WTC11 (cell line): ENCODE measurements around the gene HNF1A. TPM values are rescaled to one million over a fixed set of nuclear protein-coding genes. Genes with fewer than 3 reads are reported as not detected.

ENCODE experiments used
- ATAC-seq: fragments of 200-7000 bp; cut with Tn5 transposase; 2 replicates; pipeline ENCODE4 v1.10.0; 2021; ENCODE audit warnings: mild to moderate bottlenecking, moderate library complexity
- CTCF ChIA-PET: fragments of 300-600 bp; sonication (Branson Sonifier 250); formaldehyde crosslinking; loops from one replicate; lab custom pipeline; 2021; ENCODE audit warnings: antibody characterized with exemption; lab: Charles Lee
- POLR2A ChIA-PET: fragments of 350-600 bp; sonication (Branson Sonifier 250); formaldehyde crosslinking; loops from one replicate; lab custom pipeline; 2021; ENCODE audit warnings: antibody characterized with exemption; lab: Charles Lee
- DNase-seq: peaks from one replicate; pipeline ENCODE4 v3.0.0; 2021; ENCODE audit warnings: low spot score
- H3K27ac Mint-ChIP-seq: 2 replicates; pipeline ENCODE4 v1.8.0; 2021; ENCODE audit warnings: mixed read lengths
- H3K27me3 Mint-ChIP-seq: 2 replicates; pipeline ENCODE4 v1.8.0; 2021; ENCODE audit warnings: low read depth, mild to moderate bottlenecking, moderate library complexity, mixed read lengths
- H3K36me3 Mint-ChIP-seq: 2 replicates; pipeline ENCODE4 v1.8.0; 2021; ENCODE audit warnings: mixed read lengths
- H3K4me1 Mint-ChIP-seq: 2 replicates; pipeline ENCODE4 v1.8.0; 2022; ENCODE audit warnings: mixed read lengths
- H3K4me3 Mint-ChIP-seq: 2 replicates; pipeline ENCODE4 v1.8.0; 2021; ENCODE audit warnings: mild to moderate bottlenecking, moderate library complexity, mixed read lengths
- H3K9me3 Mint-ChIP-seq: 2 replicates; pipeline ENCODE4 v1.8.0; 2021; ENCODE audit warnings: mixed read lengths
- CREB1 ChIP-seq: sonication (generic); formaldehyde crosslinking; IDR thresholded peaks from 2 replicates; pipeline ENCODE4 v1.8.0; 2023; ENCODE audit warnings: mild to moderate bottlenecking, missing genetic modification reagents
- ESRRA ChIP-seq: sonication (generic); formaldehyde crosslinking; IDR thresholded peaks from 2 replicates; pipeline ENCODE4 v1.8.1; 2022; ENCODE audit warnings: mild to moderate bottlenecking, missing genetic modification reagents, borderline replicate concordance
- FOXK1 ChIP-seq: sonication (generic); formaldehyde crosslinking; IDR thresholded peaks from 2 replicates; pipeline ENCODE4 v1.8.0; 2022; ENCODE audit warnings: mild to moderate bottlenecking, moderate library complexity, missing genetic modification reagents
- GTF2I ChIP-seq: fragments of 250-450 bp; sonication (Bioruptor Pico); conservative IDR thresholded peaks from 2 replicates; pipeline ENCODE4 v1.4.0; 2021; ENCODE audit warnings: mild to moderate bottlenecking
- HMGA2 ChIP-seq: fragments of 250-450 bp; sonication (Bioruptor Pico); IDR thresholded peaks from 2 replicates; pipeline ENCODE4 v1.4.0; 2021; ENCODE audit warnings: mild to moderate bottlenecking, moderate library complexity
- NFE2L1 ChIP-seq: sonication (generic); formaldehyde crosslinking; IDR thresholded peaks from 2 replicates; pipeline ENCODE4 v1.8.1; 2023; ENCODE audit warnings: missing genetic modification reagents
- OVOL2 ChIP-seq: fragments of 250-450 bp; sonication (Bioruptor Pico); IDR thresholded peaks from 2 replicates; pipeline ENCODE4 v1.9.0; 2021; ENCODE audit warnings: mild to moderate bottlenecking, borderline replicate concordance
- SMAD4 ChIP-seq: sonication (generic); formaldehyde crosslinking; IDR thresholded peaks from 2 replicates; pipeline ENCODE4 v1.8.0; 2022; ENCODE audit warnings: mild to moderate bottlenecking, missing genetic modification reagents
- SP1 ChIP-seq: sonication (generic); formaldehyde crosslinking; conservative IDR thresholded peaks from 2 replicates; pipeline ENCODE4 v1.8.1; 2022; ENCODE audit warnings: missing genetic modification reagents
- TEAD1 ChIP-seq: sonication (generic); formaldehyde crosslinking; IDR thresholded peaks from 2 replicates; pipeline ENCODE4 v1.8.0; 2022; ENCODE audit warnings: mild to moderate bottlenecking, missing genetic modification reagents
- ZNF138 ChIP-seq: sonication (generic); formaldehyde crosslinking; conservative IDR thresholded peaks from 2 replicates; pipeline ENCODE4 v1.8.1; 2022; ENCODE audit warnings: mild to moderate bottlenecking, moderate library complexity, missing genetic modification reagents
- total RNA-seq: library from RNA; stranded (reverse); gene quantifications from 3 replicates; pipeline ENCODE4 v1.2.3, GENCODE V29; 2021
- TF ChIP-seq, protein P1 (sequence below): sonication (generic); formaldehyde crosslinking; IDR thresholded peaks from 2 replicates; pipeline ENCODE4 v1.8.1; 2023; ENCODE audit warnings: mild to moderate bottlenecking, missing genetic modification reagents, moderate library complexity
- TF ChIP-seq, protein P2 (sequence below): sonication (generic); formaldehyde crosslinking; IDR thresholded peaks from 2 replicates; pipeline ENCODE4 v1.8.1; 2023; ENCODE audit warnings: mild to moderate bottlenecking, missing genetic modification reagents
- TF ChIP-seq, protein P3 (sequence below): fragments of 250-450 bp; sonication (Bioruptor Pico); IDR thresholded peaks from 2 replicates; pipeline ENCODE4 v1.9.0; 2021; ENCODE audit warnings: mild to moderate bottlenecking
- TF ChIP-seq, protein P4 (sequence below): sonication (generic); formaldehyde crosslinking; IDR thresholded peaks from 2 replicates; pipeline ENCODE4 v1.8.0; 2022; ENCODE audit warnings: mild to moderate bottlenecking, missing genetic modification reagents
- TF ChIP-seq, protein P5 (sequence below): sonication (generic); formaldehyde crosslinking; IDR thresholded peaks from 2 replicates; pipeline ENCODE4 v1.8.0; 2022; ENCODE audit warnings: mild to moderate bottlenecking, missing genetic modification reagents
- TF ChIP-seq, protein P6 (sequence below): sonication (generic); formaldehyde crosslinking; IDR thresholded peaks from 2 replicates; pipeline ENCODE4 v1.8.0; 2023; ENCODE audit warnings: missing genetic modification reagents, mild to moderate bottlenecking, borderline replicate concordance
- TF ChIP-seq, protein P7 (sequence below): sonication (generic); formaldehyde crosslinking; IDR thresholded peaks from 2 replicates; pipeline ENCODE4 v1.8.1; 2023; ENCODE audit warnings: mild to moderate bottlenecking, missing genetic modification reagents, borderline replicate concordance
- TF ChIP-seq, protein P8 (sequence below): sonication (generic); formaldehyde crosslinking; IDR thresholded peaks from 2 replicates; pipeline ENCODE4 v1.8.1; 2023; ENCODE audit warnings: mild to moderate bottlenecking, missing genetic modification reagents

The HNF1A gene
- total RNA-seq, 1 experiment from 2014 or later = not detected

DNA sequence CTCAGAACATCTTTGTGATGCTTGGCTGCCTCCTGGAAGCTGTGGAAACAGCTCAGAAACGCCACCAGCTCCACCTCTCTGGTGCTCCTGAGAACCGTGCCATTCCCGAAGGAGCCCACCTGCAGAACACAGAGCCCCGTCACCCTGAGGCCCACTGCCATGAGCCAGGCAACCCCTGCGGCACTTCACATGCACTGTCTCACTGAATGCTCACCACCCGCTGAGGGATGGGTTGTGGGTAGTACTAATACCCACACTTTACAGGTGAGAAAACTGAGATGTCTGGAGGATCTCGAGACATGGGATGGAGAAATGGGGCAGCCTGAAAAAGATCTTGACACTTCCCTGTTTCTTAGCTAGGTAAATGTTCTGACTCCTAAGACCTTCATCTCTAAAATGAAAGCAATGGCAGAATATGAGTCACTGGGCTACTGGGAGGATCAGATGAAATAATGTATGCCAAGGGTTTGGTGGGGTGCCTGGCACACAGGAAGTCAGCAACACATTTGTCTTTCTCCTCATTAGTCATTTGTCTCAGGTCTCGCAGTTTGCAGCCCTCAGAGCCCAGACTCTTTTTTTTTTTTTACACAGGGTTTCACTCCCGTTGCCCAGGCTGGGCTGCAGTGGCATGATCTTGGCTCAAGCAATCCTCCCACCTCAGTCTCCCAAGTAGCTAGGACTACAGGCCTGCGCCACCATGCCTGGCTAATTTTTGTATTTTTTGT is 55.4 kb downstream of the HNF1A start (continued):
- TF ChIP-seq, protein P1, sequence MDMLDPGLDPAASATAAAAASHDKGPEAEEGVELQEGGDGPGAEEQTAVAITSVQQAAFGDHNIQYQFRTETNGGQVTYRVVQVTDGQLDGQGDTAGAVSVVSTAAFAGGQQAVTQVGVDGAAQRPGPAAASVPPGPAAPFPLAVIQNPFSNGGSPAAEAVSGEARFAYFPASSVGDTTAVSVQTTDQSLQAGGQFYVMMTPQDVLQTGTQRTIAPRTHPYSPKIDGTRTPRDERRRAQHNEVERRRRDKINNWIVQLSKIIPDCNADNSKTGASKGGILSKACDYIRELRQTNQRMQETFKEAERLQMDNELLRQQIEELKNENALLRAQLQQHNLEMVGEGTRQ = no peak
- TF ChIP-seq FOXK1 (CRISPR knock-in tag) (no peak), GTF2I (CRISPR knock-in tag) (no peak)

DNA sequence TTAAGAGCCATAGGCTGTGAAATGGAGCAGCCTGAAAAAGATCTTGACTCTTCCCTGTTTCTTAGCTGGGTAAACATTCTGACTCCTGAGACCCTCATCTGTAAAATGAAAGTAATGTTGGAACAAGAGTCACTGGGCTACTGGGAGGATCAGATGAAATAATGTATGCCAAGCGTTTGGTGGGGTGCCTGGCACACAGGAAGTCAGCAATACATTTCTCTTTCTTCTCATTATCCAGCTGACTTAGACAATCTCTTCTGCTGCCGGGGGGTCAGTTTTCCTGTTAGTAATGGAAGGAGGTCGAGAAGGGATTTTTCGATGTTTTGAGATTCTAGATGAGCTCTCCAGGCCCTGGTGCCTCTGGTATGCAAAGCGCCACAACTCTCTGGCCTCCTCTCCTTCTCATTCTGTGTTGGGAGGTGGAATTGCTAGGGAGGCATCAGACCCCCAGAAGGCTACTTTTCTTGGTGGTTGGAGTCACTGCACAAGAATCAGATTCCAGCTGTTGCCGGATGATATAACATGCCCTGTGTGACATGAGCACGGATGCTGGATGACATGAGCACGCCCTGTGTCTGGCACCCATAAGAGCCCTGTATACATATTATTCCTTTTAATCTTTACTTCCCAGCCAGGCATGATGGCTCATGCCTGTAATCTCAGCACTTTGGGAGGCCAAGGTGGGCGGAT is 56.4 kb downstream of the HNF1A start:
- DNase-seq (no peak), ATAC-seq (no peak)
- Mint-ChIP-seq H3K27me3 (no peaks in the 10 kb centered on the region), H3K9me3 (no peaks in the 10 kb centered on the region), H3K36me3 (no peaks in the 10 kb centered on the region), H3K4me3 (no peak overlapping the region), H3K27ac (peak overlapping the region; percentile 7; the same call in 1 of the 2 replicates), H3K4me1 (peaks cover 18% of the 10 kb centered on the region)
- ChIA-PET CTCF (interaction anchor here (0.7 to 1.7 kb wide), 4 partner anchors 25 to 30 kb away, joined by 3 to 5 read pairs (median 4); no protein-coding TSS in a partner anchor), POLR2A (no interaction called here)
- TF ChIP-seq GTF2I (CRISPR knock-in tag) (no peak), HMGA2 (CRISPR knock-in tag) (no peak), ZNF138 (CRISPR knock-in tag) (no peak), ESRRA (CRISPR knock-in tag) (no peak), OVOL2 (CRISPR knock-in tag) (no peak), CREB1 (CRISPR knock-in tag) (no peak), SP1 (no peak), SMAD4 (CRISPR knock-in tag) (no peak), NFE2L1 (CRISPR knock-in tag) (no peak), TEAD1 (CRISPR knock-in tag) (no peak)
- TF ChIP-seq, protein P2, sequence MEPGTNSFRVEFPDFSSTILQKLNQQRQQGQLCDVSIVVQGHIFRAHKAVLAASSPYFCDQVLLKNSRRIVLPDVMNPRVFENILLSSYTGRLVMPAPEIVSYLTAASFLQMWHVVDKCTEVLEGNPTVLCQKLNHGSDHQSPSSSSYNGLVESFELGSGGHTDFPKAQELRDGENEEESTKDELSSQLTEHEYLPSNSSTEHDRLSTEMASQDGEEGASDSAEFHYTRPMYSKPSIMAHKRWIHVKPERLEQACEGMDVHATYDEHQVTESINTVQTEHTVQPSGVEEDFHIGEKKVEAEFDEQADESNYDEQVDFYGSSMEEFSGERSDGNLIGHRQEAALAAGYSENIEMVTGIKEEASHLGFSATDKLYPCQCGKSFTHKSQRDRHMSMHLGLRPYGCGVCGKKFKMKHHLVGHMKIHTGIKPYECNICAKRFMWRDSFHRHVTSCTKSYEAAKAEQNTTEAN (CRISPR knock-in tag) = no peak
- TF ChIP-seq, protein P3, sequence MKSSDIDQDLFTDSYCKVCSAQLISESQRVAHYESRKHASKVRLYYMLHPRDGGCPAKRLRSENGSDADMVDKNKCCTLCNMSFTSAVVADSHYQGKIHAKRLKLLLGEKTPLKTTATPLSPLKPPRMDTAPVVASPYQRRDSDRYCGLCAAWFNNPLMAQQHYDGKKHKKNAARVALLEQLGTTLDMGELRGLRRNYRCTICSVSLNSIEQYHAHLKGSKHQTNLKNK (CRISPR knock-in tag) = no peak
- TF ChIP-seq, protein P4, sequence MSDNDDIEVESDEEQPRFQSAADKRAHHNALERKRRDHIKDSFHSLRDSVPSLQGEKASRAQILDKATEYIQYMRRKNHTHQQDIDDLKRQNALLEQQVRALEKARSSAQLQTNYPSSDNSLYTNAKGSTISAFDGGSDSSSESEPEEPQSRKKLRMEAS = no peak
- TF ChIP-seq, protein P5, sequence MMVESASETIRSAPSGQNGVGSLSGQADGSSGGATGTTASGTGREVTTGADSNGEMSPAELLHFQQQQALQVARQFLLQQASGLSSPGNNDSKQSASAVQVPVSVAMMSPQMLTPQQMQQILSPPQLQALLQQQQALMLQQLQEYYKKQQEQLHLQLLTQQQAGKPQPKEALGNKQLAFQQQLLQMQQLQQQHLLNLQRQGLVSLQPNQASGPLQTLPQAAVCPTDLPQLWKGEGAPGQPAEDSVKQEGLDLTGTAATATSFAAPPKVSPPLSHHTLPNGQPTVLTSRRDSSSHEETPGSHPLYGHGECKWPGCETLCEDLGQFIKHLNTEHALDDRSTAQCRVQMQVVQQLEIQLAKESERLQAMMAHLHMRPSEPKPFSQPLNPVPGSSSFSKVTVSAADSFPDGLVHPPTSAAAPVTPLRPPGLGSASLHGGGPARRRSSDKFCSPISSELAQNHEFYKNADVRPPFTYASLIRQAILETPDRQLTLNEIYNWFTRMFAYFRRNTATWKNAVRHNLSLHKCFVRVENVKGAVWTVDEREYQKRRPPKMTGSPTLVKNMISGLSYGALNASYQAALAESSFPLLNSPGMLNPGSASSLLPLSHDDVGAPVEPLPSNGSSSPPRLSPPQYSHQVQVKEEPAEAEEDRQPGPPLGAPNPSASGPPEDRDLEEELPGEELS = no peak
- TF ChIP-seq, protein P6, sequence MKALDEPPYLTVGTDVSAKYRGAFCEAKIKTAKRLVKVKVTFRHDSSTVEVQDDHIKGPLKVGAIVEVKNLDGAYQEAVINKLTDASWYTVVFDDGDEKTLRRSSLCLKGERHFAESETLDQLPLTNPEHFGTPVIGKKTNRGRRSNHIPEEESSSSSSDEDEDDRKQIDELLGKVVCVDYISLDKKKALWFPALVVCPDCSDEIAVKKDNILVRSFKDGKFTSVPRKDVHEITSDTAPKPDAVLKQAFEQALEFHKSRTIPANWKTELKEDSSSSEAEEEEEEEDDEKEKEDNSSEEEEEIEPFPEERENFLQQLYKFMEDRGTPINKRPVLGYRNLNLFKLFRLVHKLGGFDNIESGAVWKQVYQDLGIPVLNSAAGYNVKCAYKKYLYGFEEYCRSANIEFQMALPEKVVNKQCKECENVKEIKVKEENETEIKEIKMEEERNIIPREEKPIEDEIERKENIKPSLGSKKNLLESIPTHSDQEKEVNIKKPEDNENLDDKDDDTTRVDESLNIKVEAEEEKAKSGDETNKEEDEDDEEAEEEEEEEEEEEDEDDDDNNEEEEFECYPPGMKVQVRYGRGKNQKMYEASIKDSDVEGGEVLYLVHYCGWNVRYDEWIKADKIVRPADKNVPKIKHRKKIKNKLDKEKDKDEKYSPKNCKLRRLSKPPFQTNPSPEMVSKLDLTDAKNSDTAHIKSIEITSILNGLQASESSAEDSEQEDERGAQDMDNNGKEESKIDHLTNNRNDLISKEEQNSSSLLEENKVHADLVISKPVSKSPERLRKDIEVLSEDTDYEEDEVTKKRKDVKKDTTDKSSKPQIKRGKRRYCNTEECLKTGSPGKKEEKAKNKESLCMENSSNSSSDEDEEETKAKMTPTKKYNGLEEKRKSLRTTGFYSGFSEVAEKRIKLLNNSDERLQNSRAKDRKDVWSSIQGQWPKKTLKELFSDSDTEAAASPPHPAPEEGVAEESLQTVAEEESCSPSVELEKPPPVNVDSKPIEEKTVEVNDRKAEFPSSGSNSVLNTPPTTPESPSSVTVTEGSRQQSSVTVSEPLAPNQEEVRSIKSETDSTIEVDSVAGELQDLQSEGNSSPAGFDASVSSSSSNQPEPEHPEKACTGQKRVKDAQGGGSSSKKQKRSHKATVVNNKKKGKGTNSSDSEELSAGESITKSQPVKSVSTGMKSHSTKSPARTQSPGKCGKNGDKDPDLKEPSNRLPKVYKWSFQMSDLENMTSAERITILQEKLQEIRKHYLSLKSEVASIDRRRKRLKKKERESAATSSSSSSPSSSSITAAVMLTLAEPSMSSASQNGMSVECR (CRISPR knock-in tag) = no peak
- TF ChIP-seq, protein P7, sequence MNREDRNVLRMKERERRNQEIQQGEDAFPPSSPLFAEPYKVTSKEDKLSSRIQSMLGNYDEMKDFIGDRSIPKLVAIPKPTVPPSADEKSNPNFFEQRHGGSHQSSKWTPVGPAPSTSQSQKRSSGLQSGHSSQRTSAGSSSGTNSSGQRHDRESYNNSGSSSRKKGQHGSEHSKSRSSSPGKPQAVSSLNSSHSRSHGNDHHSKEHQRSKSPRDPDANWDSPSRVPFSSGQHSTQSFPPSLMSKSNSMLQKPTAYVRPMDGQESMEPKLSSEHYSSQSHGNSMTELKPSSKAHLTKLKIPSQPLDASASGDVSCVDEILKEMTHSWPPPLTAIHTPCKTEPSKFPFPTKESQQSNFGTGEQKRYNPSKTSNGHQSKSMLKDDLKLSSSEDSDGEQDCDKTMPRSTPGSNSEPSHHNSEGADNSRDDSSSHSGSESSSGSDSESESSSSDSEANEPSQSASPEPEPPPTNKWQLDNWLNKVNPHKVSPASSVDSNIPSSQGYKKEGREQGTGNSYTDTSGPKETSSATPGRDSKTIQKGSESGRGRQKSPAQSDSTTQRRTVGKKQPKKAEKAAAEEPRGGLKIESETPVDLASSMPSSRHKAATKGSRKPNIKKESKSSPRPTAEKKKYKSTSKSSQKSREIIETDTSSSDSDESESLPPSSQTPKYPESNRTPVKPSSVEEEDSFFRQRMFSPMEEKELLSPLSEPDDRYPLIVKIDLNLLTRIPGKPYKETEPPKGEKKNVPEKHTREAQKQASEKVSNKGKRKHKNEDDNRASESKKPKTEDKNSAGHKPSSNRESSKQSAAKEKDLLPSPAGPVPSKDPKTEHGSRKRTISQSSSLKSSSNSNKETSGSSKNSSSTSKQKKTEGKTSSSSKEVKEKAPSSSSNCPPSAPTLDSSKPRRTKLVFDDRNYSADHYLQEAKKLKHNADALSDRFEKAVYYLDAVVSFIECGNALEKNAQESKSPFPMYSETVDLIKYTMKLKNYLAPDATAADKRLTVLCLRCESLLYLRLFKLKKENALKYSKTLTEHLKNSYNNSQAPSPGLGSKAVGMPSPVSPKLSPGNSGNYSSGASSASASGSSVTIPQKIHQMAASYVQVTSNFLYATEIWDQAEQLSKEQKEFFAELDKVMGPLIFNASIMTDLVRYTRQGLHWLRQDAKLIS (CRISPR knock-in tag) = no peak
- TF ChIP-seq, protein P8, sequence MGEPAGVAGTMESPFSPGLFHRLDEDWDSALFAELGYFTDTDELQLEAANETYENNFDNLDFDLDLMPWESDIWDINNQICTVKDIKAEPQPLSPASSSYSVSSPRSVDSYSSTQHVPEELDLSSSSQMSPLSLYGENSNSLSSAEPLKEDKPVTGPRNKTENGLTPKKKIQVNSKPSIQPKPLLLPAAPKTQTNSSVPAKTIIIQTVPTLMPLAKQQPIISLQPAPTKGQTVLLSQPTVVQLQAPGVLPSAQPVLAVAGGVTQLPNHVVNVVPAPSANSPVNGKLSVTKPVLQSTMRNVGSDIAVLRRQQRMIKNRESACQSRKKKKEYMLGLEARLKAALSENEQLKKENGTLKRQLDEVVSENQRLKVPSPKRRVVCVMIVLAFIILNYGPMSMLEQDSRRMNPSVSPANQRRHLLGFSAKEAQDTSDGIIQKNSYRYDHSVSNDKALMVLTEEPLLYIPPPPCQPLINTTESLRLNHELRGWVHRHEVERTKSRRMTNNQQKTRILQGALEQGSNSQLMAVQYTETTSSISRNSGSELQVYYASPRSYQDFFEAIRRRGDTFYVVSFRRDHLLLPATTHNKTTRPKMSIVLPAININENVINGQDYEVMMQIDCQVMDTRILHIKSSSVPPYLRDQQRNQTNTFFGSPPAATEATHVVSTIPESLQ (CRISPR knock-in tag) = no peak
